Measurements from ENCODE around the gene POU2F2. TPM values are rescaled to one million over a fixed set of nuclear protein-coding genes. Genes with fewer than 3 reads are reported as not detected.

POU2F2 gene
- total and polyA plus RNA-seq, 10 of the 15 experiments (the other 5 are each of a cell fraction or from before 2014, with no cell fraction given): 4.4 to 62.4 (median 37.9) TPM

- TF ChIP-seq CREB1 (IDR thresholded peaks at IDR 0.05; ENCODE audit: low read depth) (peak; percentile 35; the same call in 1 of the 2 replicates), IRF5 (IDR thresholded peaks at IDR 0.05; ENCODE audit: borderline replicate concordance) (no peak), TCF12 (IDR thresholded peaks at IDR 0.05; ENCODE audit: low read depth, low read length) (no peak), EP300 (IDR thresholded peaks at IDR 0.05; ENCODE audit: borderline replicate concordance in 1 of 2, control insufficient read depth in 1 of 2, low read depth in 2 of 2, low read length in 2 of 2) (no peak), WRNIP1 (IDR thresholded peaks at IDR 0.05; ENCODE audit: borderline replicate concordance, low read depth, low read length) (no peak), BACH1 (IDR thresholded peaks at IDR 0.05; ENCODE audit: borderline replicate concordance) (no peak), GATAD2B (conservative IDR thresholded peaks at IDR 0.05; ENCODE audit: low read depth) (no peak; the same call in 1 of the 2 replicates), BCL3 (IDR thresholded peaks at IDR 0.05; ENCODE audit: borderline replicate concordance, insufficient read depth, low read depth, low read length, poor library complexity, severe bottlenecking) (peak; percentile 87), MEF2A (IDR thresholded peaks at IDR 0.05; ENCODE audit: insufficient read depth, low read depth, low read length) (no peak), NR2C1 (IDR thresholded peaks at IDR 0.05) (no peak), RUNX3 (IDR thresholded peaks at IDR 0.05; ENCODE audit: low read length) (peak; percentile 64), ZBTB33 (IDR thresholded peaks at IDR 0.05) (no peak), CREM (IDR thresholded peaks at IDR 0.05; ENCODE audit: low read depth) (no peak; the same call in 1 of the 2 replicates), BRCA1 (IDR thresholded peaks at IDR 0.05; ENCODE audit: low read depth, low read length) (no peak), CEBPZ (IDR thresholded peaks at IDR 0.05; ENCODE audit: low read depth, low read length) (no peak), HSF1 (IDR thresholded peaks at IDR 0.05; ENCODE audit: low read depth, low read length) (no peak), HDGF (IDR thresholded peaks at IDR 0.05) (peak; percentile 73; the same call in 1 of the 2 replicates), YY1 (IDR thresholded peaks at IDR 0.05; ENCODE audit: low read depth, low read length) (0 out of 2 replicates have a peak, but pooled peaks have one; percentile 3), POLR2A (IDR thresholded peaks at IDR 0.05; ENCODE audit: low read depth, low read length) (0 out of 2 replicates have a peak, but pooled peaks have one; percentile 43), IRF3 (IDR thresholded peaks at IDR 0.05) (no peak)
Observed at GRCh38 chr19:42121656-42122069, 10.6 kb downstream of the POU2F2 start (continued).

All from GM12878 (cell line).